H9 (cell line): Measurements from ENCODE around the gene VANGL2. TPM values are rescaled to one million over a fixed set of nuclear protein-coding genes. Genes with fewer than 3 reads are reported as not detected.

Experiments used
- DNase-seq: peaks from one replicate; pipeline ENCODE4 v3.0.0-alpha.2; 2017
- H2AFZ ChIP-seq: one replicate; pipeline ENCODE4 v1.6.1; 2013; ENCODE audit warnings: mild to moderate bottlenecking, low read length, control low read depth, moderate library complexity
- H2AK5ac ChIP-seq: 2 replicates; pipeline ENCODE4 v1.6.1; 2013; ENCODE audit warnings: low read length, control low read depth, mixed read lengths; ENCODE audit not compliant: insufficient read length
- H2BK120ac ChIP-seq: one replicate; pipeline ENCODE4 v1.6.1; 2013; ENCODE audit warnings: low read depth, mild to moderate bottlenecking, low read length, control low read depth, inconsistent platforms; ENCODE audit not compliant: poor library complexity, severe bottlenecking
- H2BK12ac ChIP-seq: 2 replicates; pipeline ENCODE4 v1.6.1; 2013; ENCODE audit warnings: low read length, control low read depth, mixed read lengths, low read depth; ENCODE audit not compliant: insufficient read length
- H2BK15ac ChIP-seq: 2 replicates; pipeline ENCODE4 v1.6.1; 2013; ENCODE audit warnings: low read depth, low read length, control low read depth
- H2BK20ac ChIP-seq: one replicate; pipeline ENCODE4 v1.6.1; 2013; ENCODE audit warnings: low read depth, mild to moderate bottlenecking, low read length, control low read depth, inconsistent platforms; ENCODE audit not compliant: poor library complexity, severe bottlenecking
- H2BK5ac ChIP-seq: 2 replicates; pipeline ENCODE4 v1.6.1; 2013; ENCODE audit warnings: low read length, control low read depth, mixed read lengths; ENCODE audit not compliant: insufficient read length
- H3K14ac ChIP-seq: 2 replicates; pipeline ENCODE4 v1.6.1; 2013; ENCODE audit warnings: low read length, control low read depth; ENCODE audit not compliant: insufficient read depth
- H3K18ac ChIP-seq: 2 replicates; pipeline ENCODE4 v1.6.1; 2013; ENCODE audit warnings: low read depth, mild to moderate bottlenecking, mixed read lengths, low read length, control low read depth; ENCODE audit not compliant: insufficient read length
- H3K23ac ChIP-seq: 2 replicates; pipeline ENCODE4 v1.6.1; 2013; ENCODE audit warnings: low read length, control low read depth, mixed read lengths, low read depth; ENCODE audit not compliant: insufficient read length
- H3K23me2 ChIP-seq: 2 replicates; pipeline ENCODE4 v1.6.1; 2013; ENCODE audit warnings: low read depth, mild to moderate bottlenecking, mixed read lengths, low read length, control low read depth; ENCODE audit not compliant: insufficient read length, poor library complexity, severe bottlenecking
- H3K27ac ChIP-seq: 2 replicates; pipeline ENCODE4 v1.5.1; 2013; ENCODE audit warnings: low read length, control low read depth, mixed read lengths, low read depth; ENCODE audit not compliant: insufficient read length
- H3K27me3 ChIP-seq: 2 replicates; pipeline ENCODE4 v1.6.1; 2013; ENCODE audit warnings: low read length, control low read depth, inconsistent platforms; ENCODE audit not compliant: insufficient read depth
- H3K4ac ChIP-seq: 2 replicates; pipeline ENCODE4 v1.6.1; 2013; ENCODE audit warnings: low read depth, mild to moderate bottlenecking, control low read depth, inconsistent platforms, low read length, moderate library complexity
- H3K4me1 ChIP-seq: 2 replicates; pipeline ENCODE4 v1.6.1; 2013; ENCODE audit warnings: low read length, control low read depth, inconsistent platforms; ENCODE audit not compliant: insufficient read depth
- H3K4me2 ChIP-seq: 2 replicates; pipeline ENCODE4 v1.6.1; 2013; ENCODE audit warnings: low read length, control low read depth, mixed read lengths; ENCODE audit not compliant: insufficient read length, insufficient read depth
- H3K56ac ChIP-seq: 2 replicates; pipeline ENCODE4 v1.6.1; 2013; ENCODE audit warnings: low read depth, mild to moderate bottlenecking, mixed read lengths, low read length, control low read depth; ENCODE audit not compliant: insufficient read length
- H3K79me1 ChIP-seq: 2 replicates; pipeline ENCODE4 v1.6.1; 2013; ENCODE audit warnings: low read depth, mild to moderate bottlenecking, moderate library complexity, low read length, control low read depth, inconsistent platforms; ENCODE audit not compliant: insufficient read depth, poor library complexity, severe bottlenecking
- H3K79me2 ChIP-seq: 2 replicates; pipeline ENCODE4 v1.6.1; 2013; ENCODE audit warnings: low read length, control low read depth, inconsistent platforms; ENCODE audit not compliant: insufficient read depth
- H3K9ac ChIP-seq: 2 replicates; pipeline ENCODE4 v1.6.1; 2013; ENCODE audit warnings: low read length, control low read depth, mixed read lengths; ENCODE audit not compliant: insufficient read length; ENCODE audit errors: extremely low read depth
- H3K9me3 ChIP-seq: one replicate; pipeline ENCODE4 v1.6.1; 2013; ENCODE audit warnings: low read depth, low read length, inconsistent platforms; ENCODE audit not compliant: control insufficient read depth
- H3T11ph ChIP-seq: one replicate; pipeline ENCODE4 v1.6.1; 2013; ENCODE audit warnings: mild to moderate bottlenecking, low read length, control low read depth, inconsistent platforms
- H4K20me1 ChIP-seq: one replicate; pipeline ENCODE4 v1.6.1; 2013; ENCODE audit not compliant: control insufficient read depth, insufficient read length, insufficient read depth
- H4K5ac ChIP-seq: 2 replicates; pipeline ENCODE4 v1.6.1; 2013; ENCODE audit warnings: low read depth, mild to moderate bottlenecking, mixed read lengths, low read length, control low read depth; ENCODE audit not compliant: insufficient read length
- H4K8ac ChIP-seq: replicated peaks from 2 replicates; pipeline ENCODE4 v1.6.1; 2013; ENCODE audit warnings: low read length, control low read depth, mixed read lengths, low read depth; ENCODE audit not compliant: insufficient read length
- H4K91ac ChIP-seq: 2 replicates; pipeline ENCODE4 v1.6.1; 2013; ENCODE audit warnings: low read depth, mild to moderate bottlenecking, moderate library complexity, mixed read lengths, low read length, control low read depth; ENCODE audit not compliant: insufficient read length
- H3K27ac Mint-ChIP-seq, 3 experiments: 2 replicates in 2 of 3; 3 replicates in 1 of 3; pipeline ENCODE4 v1.8.0; 2020 to 2021; ENCODE audit warnings: mixed read lengths in 3 of 3, mild to moderate bottlenecking in 1 of 3, moderate library complexity in 1 of 3
- H3K27me3 Mint-ChIP-seq: 2 replicates; pipeline ENCODE4 v1.8.0; 2021; ENCODE audit warnings: low read depth, mild to moderate bottlenecking, moderate library complexity, mixed read lengths
- H3K36me3 Mint-ChIP-seq, 3 experiments: 2 replicates in 2 of 3; 3 replicates in 1 of 3; pipeline ENCODE4 v1.8.0; 2020 to 2021; ENCODE audit warnings: low read depth in 3 of 3, mixed read lengths in 3 of 3; ENCODE audit not compliant: insufficient read depth in 1 of 3
- H3K4me1 Mint-ChIP-seq, 2 experiments: 2 replicates each; pipeline ENCODE4 v1.8.0; 2020; ENCODE audit warnings: mixed read lengths in 2 of 2
- H3K4me3 Mint-ChIP-seq, 2 experiments: 2 replicates in 1 of 2; 3 replicates in 1 of 2; pipeline ENCODE4 v1.8.0; 2020 to 2021; ENCODE audit warnings: mild to moderate bottlenecking in 2 of 2, mixed read lengths in 2 of 2, moderate library complexity in 1 of 2
- H3K9me3 Mint-ChIP-seq, 2 experiments: 2 replicates in 1 of 2; 3 replicates in 1 of 2; pipeline ENCODE4 v1.8.0; 2020; ENCODE audit warnings: mild to moderate bottlenecking in 2 of 2, mixed read lengths in 2 of 2, moderate library complexity in 1 of 2
- WGBS: extraction: QIAGEN DNeasy Blood & Tissue Kit; methylation state at CpG from one replicate; pipeline ENCODE4 v1.1.7; 2013; ENCODE audit warnings: missing lambda C conversion rate, low lambda C conversion rate, mixed read lengths; ENCODE audit not compliant: insufficient read length; ENCODE audit errors: extremely low coverage; 5-methylcytosine and 5-hydroxymethylcytosine counted together
- total RNA-seq: library from RNA; stranded (reverse); gene quantifications from 2 replicates; pipeline ENCODE4 v1.2.1, GENCODE V29; 2021
- TF ChIP-seq, protein P1 (sequence below): fragments of 200-600 bp; sonication (generic); conservative IDR thresholded peaks from 3 replicates; pipeline ENCODE4 v1.8.0; 2021; ENCODE audit warnings: antibody characterized with exemption, mild to moderate bottlenecking

VANGL2 gene
- total RNA-seq, 1 experiment from 2014 or later: 58.5 TPM

DNA sequence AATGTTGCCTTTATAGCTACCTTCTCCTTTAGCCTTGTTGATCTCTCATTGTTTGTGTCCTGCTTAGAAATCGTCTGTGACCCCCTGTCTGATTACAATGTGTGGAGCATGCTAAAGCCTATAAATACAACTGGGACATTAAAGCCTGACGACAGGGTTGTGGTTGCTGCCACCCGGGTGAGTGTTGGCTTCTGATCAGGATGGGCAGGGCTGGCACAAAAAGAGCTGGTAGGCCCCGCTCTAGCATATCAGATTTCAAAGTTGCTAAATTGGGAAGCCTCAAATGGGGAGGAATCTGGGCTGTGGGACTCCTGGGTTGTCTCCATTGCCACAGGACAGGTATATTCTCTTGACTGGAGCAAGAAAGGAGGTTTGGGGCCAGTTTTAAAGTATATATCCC lies 48.7 kb upstream of the VANGL2 start:
- Histone ChIP-seq H3K18ac (no peak overlapping the region), H3K23ac (no peak overlapping the region), H2BK120ac (no peak overlapping the region), H3K9ac (no peak overlapping the region), H3K79me1 (no peaks in the 10 kb centered on the region), H3K4me2 (no peak overlapping the region), H2AK5ac (no peak overlapping the region), H4K5ac (no peak overlapping the region), H4K20me1 (peaks cover 2% of the 10 kb centered on the region), H3K14ac (no peak overlapping the region), H3K27me3 (no peaks in the 10 kb centered on the region), H4K91ac (no peak overlapping the region), H4K8ac (no peak overlapping the region), H3K4ac (no peak overlapping the region), H3K79me2 (no peaks in the 10 kb centered on the region), H2AFZ (no peak overlapping the region), H2BK5ac (no peak overlapping the region), H3K56ac (no peak overlapping the region), H3K4me1 (no peaks in the 10 kb centered on the region), H3T11ph (no peak overlapping the region), H3K23me2 (no peaks in the 10 kb centered on the region), H2BK12ac (no peak overlapping the region), H3K9me3 (no peaks in the 10 kb centered on the region), H3K27ac (no peak overlapping the region), H2BK20ac (no peak overlapping the region), H2BK15ac (no peak overlapping the region)
- peaks cover 0 to 3% of the 10 kb centered on the region in 2 experiments; a peak in 2 of 4 replicates for H3K4me1 Mint-ChIP-seq
- no peaks in the 10 kb centered on the region for H3K9me3 Mint-ChIP-seq
- no peaks in the 10 kb centered on the region for H3K27me3 Mint-ChIP-seq
- no CpG with 5 or more reads among the region's 4 CpGs for WGBS
- DNase-seq: no peak
- peaks cover 39 to 98% (median 76%) of the 10 kb centered on the region in 3 experiments for H3K36me3 Mint-ChIP-seq
- no peak overlapping the region; a peak in 1 of 7 replicates for H3K27ac Mint-ChIP-seq
- no peak overlapping the region for H3K4me3 Mint-ChIP-seq
- TF ChIP-seq, protein P1, sequence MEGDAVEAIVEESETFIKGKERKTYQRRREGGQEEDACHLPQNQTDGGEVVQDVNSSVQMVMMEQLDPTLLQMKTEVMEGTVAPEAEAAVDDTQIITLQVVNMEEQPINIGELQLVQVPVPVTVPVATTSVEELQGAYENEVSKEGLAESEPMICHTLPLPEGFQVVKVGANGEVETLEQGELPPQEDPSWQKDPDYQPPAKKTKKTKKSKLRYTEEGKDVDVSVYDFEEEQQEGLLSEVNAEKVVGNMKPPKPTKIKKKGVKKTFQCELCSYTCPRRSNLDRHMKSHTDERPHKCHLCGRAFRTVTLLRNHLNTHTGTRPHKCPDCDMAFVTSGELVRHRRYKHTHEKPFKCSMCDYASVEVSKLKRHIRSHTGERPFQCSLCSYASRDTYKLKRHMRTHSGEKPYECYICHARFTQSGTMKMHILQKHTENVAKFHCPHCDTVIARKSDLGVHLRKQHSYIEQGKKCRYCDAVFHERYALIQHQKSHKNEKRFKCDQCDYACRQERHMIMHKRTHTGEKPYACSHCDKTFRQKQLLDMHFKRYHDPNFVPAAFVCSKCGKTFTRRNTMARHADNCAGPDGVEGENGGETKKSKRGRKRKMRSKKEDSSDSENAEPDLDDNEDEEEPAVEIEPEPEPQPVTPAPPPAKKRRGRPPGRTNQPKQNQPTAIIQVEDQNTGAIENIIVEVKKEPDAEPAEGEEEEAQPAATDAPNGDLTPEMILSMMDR: no peak
